Kidney epithelial cell (primary cell): ENCODE measurements around the gene RAB20. TPM values are rescaled to one million over a fixed set of nuclear protein-coding genes. Genes with fewer than 3 reads are reported as not detected.

Experiments used
- DNase-seq: peaks from one replicate; pipeline ENCODE4 v3.0.0-alpha.2; 2010; ENCODE audit warnings: low read depth
- H3K27me3 ChIP-seq: 2 replicates; pipeline ENCODE4 v1.6.0; 2011; ENCODE audit warnings: low read length; ENCODE audit not compliant: control insufficient read depth, insufficient read depth
- H3K36me3 ChIP-seq: 2 replicates; pipeline ENCODE4 v1.5.1; 2011; ENCODE audit warnings: low read length; ENCODE audit not compliant: control insufficient read depth, insufficient read depth
- H3K4me3 ChIP-seq: 2 replicates; pipeline ENCODE4 v1.5.1; 2011; ENCODE audit warnings: low read depth, mild to moderate bottlenecking, control low read depth, low read length
- CTCF ChIP-seq: IDR thresholded peaks from 2 replicates; pipeline ENCODE4 v1.5.1; 2011; ENCODE audit warnings: mild to moderate bottlenecking, moderate library complexity, low read length, control low read depth, inconsistent platforms; ENCODE audit not compliant: insufficient read depth, poor library complexity, severe bottlenecking
- total RNA-seq: library from RNA; depleted of rRNA; stranded (reverse); fragments of >200 nt; gene quantifications from 2 replicates; pipeline ENCODE4 v1.2.3, GENCODE V29; 2015

The RAB20 gene
- total RNA-seq, 1 donor from 2014 or later = 7.4 TPM

GRCh38 chr13:110496281-110496680 lies 65.2 kb downstream of the RAB20 start:
- Histone ChIP-seq H3K36me3 (peaks cover 19% of the 10 kb centered on the region), H3K27me3 (no peaks in the 10 kb centered on the region), H3K4me3 (no peak overlapping the region)
- no peak for TF ChIP-seq CTCF
- no peak for DNase-seq

GRCh38 chr13:110495881-110496280 lies 65.6 kb downstream of the RAB20 start:
- Histone ChIP-seq H3K36me3 (peaks cover 18% of the 10 kb centered on the region), H3K4me3 (no peak overlapping the region), H3K27me3 (no peaks in the 10 kb centered on the region)
- TF ChIP-seq CTCF = no peak
- DNase-seq = no peak

GRCh38 chr13:110495376-110495775 lies 66.1 kb downstream of the RAB20 start:
- no peak for DNase-seq
- Histone ChIP-seq H3K27me3 (no peaks in the 10 kb centered on the region), H3K4me3 (no peak overlapping the region), H3K36me3 (peaks cover 16% of the 10 kb centered on the region)
- TF ChIP-seq CTCF = no peak

GRCh38 chr13:110493613-110494012 lies 67.9 kb downstream of the RAB20 start:
- no peak for DNase-seq
- no peak for TF ChIP-seq CTCF
- H3K27me3 ChIP-seq = no peaks in the 10 kb centered on the region
- H3K4me3 ChIP-seq = no peak overlapping the region
- H3K36me3 ChIP-seq = peaks cover 10% of the 10 kb centered on the region

- no peak for TF ChIP-seq CTCF
- no peak overlapping the region for H3K4me3 ChIP-seq
- DNase-seq = no peak
- no peaks in the 10 kb centered on the region for H3K27me3 ChIP-seq
- peaks cover 10% of the 10 kb centered on the region for H3K36me3 ChIP-seq
These were observed 68.6 kb downstream of the RAB20 start for GRCh38 chr13:110492679-110493593.
